Measurements from ENCODE around the gene CSNK2B.

DNA sequence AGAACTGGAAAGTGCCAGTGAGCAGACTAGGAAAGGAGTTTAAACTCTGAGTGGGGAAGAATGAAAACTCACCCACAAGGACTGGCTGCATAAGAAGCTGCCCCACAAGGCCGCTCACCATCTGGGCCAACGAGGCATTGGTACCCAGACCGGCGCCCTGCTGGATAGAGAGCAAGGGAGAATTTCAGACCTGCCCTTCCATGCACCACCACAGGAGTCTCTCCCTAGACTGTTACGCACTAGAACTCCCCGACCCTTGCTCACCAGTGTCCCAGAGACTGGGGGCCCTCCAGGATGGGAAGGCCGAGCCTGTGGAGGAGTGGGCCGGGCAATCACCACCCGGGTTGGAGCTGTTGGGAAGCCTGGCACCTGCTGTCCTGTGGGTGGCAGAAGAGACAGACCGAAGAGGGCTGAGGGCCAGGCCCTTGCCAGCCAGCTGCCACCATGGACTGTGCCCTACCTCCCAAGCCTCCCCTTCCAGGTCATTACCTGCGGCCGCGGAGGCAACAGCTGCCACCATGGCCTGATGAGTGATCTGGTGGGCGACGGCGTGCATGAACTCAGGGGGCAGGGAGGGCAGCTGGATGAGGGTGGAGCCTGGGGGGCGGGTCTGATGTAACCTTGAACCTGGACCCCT is 21.9 kb upstream of the CSNK2B start:
- TF ChIP-seq SMAD4 (CRISPR knock-in tag; conservative IDR thresholded peaks at IDR 0.05): no peak
- TF ChIP-seq ZNF584 (CRISPR knock-in tag; IDR thresholded peaks at IDR 0.05; ENCODE audit: low read depth): no peak
- TF ChIP-seq TCF7 (IDR thresholded peaks at IDR 0.05; ENCODE audit: borderline replicate concordance): no peak
- no peak for TF ChIP-seq MCM7 (IDR thresholded peaks at IDR 0.05)
- TF ChIP-seq CHD4 (IDR thresholded peaks at IDR 0.05; ENCODE audit: insufficient read depth, insufficient replicate concordance, low read depth, low read length, poor library complexity, severe bottlenecking): no peak
- no peak for TF ChIP-seq POLR2A (conservative IDR thresholded peaks at IDR 0.05)
- TF ChIP-seq, protein P1, sequence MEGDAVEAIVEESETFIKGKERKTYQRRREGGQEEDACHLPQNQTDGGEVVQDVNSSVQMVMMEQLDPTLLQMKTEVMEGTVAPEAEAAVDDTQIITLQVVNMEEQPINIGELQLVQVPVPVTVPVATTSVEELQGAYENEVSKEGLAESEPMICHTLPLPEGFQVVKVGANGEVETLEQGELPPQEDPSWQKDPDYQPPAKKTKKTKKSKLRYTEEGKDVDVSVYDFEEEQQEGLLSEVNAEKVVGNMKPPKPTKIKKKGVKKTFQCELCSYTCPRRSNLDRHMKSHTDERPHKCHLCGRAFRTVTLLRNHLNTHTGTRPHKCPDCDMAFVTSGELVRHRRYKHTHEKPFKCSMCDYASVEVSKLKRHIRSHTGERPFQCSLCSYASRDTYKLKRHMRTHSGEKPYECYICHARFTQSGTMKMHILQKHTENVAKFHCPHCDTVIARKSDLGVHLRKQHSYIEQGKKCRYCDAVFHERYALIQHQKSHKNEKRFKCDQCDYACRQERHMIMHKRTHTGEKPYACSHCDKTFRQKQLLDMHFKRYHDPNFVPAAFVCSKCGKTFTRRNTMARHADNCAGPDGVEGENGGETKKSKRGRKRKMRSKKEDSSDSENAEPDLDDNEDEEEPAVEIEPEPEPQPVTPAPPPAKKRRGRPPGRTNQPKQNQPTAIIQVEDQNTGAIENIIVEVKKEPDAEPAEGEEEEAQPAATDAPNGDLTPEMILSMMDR (IDR thresholded peaks at IDR 0.05 in 2 of 3, conservative IDR thresholded peaks at IDR 0.05 in 1 of 3; ENCODE audit: insufficient read depth in 2 of 3, low read depth in 1 of 3, low read length in 3 of 3): no peak
- TF ChIP-seq BDP1 (IDR thresholded peaks at IDR 0.05; ENCODE audit: insufficient read depth, insufficient read length): no peak
- no peak for TF ChIP-seq EZH2 (IDR thresholded peaks at IDR 0.05; ENCODE audit: borderline replicate concordance, low read depth, low read length)
